Measurements from ENCODE around the gene LRP5. TPM values are rescaled to one million over a fixed set of nuclear protein-coding genes. Genes with fewer than 3 reads are reported as not detected.
"Not testable (repeated sequence)": the region's sequence is repeated elsewhere in the genome, so short reads cannot be mapped to it uniquely, and the experiment has no call there.

The LRP5 gene
- total RNA-seq, 1 experiment from 2014 or later = 32.8 TPM

DNA sequence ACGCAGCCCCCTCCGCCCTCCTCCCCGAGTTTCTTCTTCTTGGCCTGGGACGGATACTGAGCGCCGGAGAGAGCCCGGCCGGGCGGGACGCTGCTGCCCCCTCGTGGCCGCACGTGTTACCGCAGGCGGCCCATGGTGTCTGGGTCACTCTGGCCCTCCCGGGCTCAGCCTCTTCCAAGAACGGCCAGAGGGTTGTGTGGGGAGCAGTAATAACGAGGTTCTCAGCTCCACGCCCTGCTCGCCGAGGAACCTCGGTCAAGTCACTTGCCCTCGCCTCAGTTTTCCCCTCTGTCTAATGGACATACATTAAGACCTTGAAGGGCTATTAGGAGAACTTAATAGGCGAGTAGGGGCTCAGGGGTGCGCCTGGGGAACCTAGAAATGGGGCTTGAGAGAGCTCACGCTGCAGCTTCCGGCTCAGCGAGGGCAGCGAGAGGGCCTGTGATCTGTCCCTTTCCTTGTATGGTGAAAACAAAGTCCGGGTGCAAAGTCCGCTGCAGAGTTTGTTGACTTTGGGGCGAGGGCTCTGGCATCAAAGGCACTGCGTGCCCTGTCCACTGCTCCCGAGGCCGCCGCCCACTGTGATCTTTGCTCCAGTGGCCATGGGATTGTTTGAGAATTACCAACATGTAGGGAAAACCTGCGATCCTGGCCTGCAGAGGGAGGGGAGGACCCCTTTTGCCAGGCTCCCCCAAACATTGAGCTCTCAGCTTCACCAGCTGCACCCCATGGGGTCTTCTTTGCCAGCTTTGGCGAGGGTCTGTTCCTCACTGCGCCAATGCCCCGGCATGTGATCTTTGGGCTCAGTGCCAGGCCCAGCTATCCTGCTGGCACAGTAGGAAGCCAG is 14.4 kb upstream of the LRP5 start:
- Mint-ChIP-seq H3K36me3 (ENCODE audit: insufficient read depth, unreplicated experiment) (no peaks in the 10 kb centered on the region), H3K4me1 (ENCODE audit: insufficient read depth, unreplicated experiment) (peaks cover 13% of the 10 kb centered on the region), H3K9me3 (ENCODE audit: unreplicated experiment) (no peaks in the 10 kb centered on the region), H3K27me3 (ENCODE audit: insufficient read depth, unreplicated experiment) (no peaks in the 10 kb centered on the region), H3K27ac (ENCODE audit: low read depth, unreplicated experiment) (no peak overlapping the region), H3K4me3 (ENCODE audit: unreplicated experiment) (no peak overlapping the region)
- ChIA-PET CTCF (interaction anchor here (0.5 to 6.1 kb wide), 40 partner anchors 9 to 789 kb away, joined by 3 to 150 read pairs (median 4); partner anchors contain the start of gene C11orf24), POLR2A (interaction anchor here (0.7 to 2.8 kb wide), 5 partner anchors 10 to 40 kb away, joined by 3 to 18 read pairs (median 6); partner anchors contain the start of gene C11orf24)
- no TSS peak for BruUV-seq (replicated peaks)
- DNase-seq (ENCODE audit: unreplicated experiment) = peak; percentile 71
- intact Hi-C loops (cut with micrococcal nuclease) = loop anchor here (1.0 kb wide), 4 partner anchors 27 to 89 kb away; partner anchors contain the start of gene C11orf24
- TF ChIP-seq, protein P1, sequence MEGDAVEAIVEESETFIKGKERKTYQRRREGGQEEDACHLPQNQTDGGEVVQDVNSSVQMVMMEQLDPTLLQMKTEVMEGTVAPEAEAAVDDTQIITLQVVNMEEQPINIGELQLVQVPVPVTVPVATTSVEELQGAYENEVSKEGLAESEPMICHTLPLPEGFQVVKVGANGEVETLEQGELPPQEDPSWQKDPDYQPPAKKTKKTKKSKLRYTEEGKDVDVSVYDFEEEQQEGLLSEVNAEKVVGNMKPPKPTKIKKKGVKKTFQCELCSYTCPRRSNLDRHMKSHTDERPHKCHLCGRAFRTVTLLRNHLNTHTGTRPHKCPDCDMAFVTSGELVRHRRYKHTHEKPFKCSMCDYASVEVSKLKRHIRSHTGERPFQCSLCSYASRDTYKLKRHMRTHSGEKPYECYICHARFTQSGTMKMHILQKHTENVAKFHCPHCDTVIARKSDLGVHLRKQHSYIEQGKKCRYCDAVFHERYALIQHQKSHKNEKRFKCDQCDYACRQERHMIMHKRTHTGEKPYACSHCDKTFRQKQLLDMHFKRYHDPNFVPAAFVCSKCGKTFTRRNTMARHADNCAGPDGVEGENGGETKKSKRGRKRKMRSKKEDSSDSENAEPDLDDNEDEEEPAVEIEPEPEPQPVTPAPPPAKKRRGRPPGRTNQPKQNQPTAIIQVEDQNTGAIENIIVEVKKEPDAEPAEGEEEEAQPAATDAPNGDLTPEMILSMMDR (IDR thresholded peaks at IDR 0.05; ENCODE audit: unreplicated experiment) = peak; percentile 98

DNA sequence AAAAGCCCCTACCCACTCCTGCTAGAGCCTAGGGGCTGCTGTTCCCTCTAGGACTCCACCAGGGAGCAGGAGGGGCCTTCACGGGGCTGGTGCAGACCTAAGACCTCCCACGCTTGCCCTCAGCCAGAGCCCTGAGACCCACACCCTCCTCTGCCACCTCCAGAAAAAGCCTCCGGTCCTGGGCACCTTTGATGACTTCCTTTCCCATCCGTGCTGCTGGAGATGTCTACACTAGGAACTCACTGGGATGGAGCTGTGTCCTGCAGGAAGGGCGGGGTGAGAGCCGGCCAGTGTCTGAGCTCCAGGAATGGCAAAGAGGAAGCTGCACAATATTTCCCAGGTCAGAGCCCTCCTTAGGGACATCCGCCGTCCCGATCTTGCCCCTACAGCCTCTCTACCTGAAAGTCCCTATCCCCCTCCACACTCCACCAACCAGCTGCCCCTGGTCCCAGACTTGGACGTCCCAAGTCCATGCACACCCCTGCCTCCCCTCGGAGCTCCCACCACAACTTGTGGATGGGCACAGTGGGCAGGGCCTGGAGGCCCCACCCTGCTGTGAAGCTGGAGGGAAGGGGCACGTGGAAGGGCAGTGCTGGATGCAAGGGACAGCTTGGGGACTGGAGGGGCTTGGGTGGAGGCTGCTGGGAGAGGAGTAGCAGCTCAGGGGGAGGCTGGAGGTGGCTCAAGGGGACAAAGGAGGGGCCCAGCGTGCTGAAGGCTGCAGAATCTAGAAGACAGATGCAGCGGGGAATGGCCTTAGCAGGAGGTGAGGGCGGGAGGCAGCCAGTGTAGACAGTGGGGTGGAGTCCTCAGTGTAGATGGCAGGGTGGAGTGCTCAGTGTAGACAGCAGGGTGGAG is 13.5 kb upstream of the LRP5 start:
- no TSS peak for BruUV-seq (replicated peaks)
- H3K4me3 Mint-ChIP-seq (ENCODE audit: unreplicated experiment) = no peak overlapping the region
- H3K27ac Mint-ChIP-seq (ENCODE audit: low read depth, unreplicated experiment) = no peak overlapping the region

DNA sequence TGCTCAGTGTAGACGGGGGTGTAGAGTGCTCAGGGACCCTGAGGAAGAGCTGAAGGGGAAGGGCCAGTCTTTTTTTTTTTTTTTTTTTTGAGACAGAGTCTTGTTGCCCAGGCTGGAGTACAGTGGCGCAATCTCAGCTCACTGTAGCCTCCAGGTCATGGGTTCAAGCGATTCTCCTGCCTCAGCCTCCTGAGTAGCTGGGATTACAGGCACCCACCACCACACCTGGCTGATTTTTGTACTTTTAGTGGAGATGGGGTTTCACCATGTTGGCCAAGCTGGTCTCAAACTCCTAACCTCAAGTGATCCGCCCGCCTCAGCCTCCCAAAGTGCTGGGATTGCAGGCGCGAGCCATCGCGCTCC is 12.9 kb upstream of the LRP5 start:
- peaks cover 13% of the 10 kb centered on the region for H3K4me1 Mint-ChIP-seq (ENCODE audit: insufficient read depth, unreplicated experiment)
- POLR2A ChIA-PET = interaction anchor here (0.8 to 1.2 kb wide), 2 partner anchors 17 to 43 kb away, joined by 3 to 6 read pairs; no protein-coding TSS in a partner anchor

More for the DNA sequence above, 13.5 kb upstream of the LRP5 start:
- Mint-ChIP-seq H3K36me3 (ENCODE audit: insufficient read depth, unreplicated experiment) (no peaks in the 10 kb centered on the region), H3K27me3 (ENCODE audit: insufficient read depth, unreplicated experiment) (no peaks in the 10 kb centered on the region), H3K4me1 (ENCODE audit: insufficient read depth, unreplicated experiment) (peaks cover 13% of the 10 kb centered on the region), H3K9me3 (ENCODE audit: unreplicated experiment) (no peaks in the 10 kb centered on the region)
- POLR2A ChIA-PET = interaction anchor here (0.7 to 2.8 kb wide), 4 partner anchors 17 to 79 kb away, joined by 3 to 18 read pairs (median 4); partner anchors contain the start of gene C11orf24
- intact Hi-C loops (cut with micrococcal nuclease) = no loop called here
- DNase-seq (ENCODE audit: unreplicated experiment) = no peak
- TF ChIP-seq, protein P1 (IDR thresholded peaks at IDR 0.05; ENCODE audit: unreplicated experiment) = no peak
- CTCF ChIA-PET = interaction anchor here (0.5 to 6.1 kb wide), 35 partner anchors 8 to 1362 kb away, joined by 3 to 150 read pairs (median 4); partner anchors contain the start of gene C11orf24

DNA sequence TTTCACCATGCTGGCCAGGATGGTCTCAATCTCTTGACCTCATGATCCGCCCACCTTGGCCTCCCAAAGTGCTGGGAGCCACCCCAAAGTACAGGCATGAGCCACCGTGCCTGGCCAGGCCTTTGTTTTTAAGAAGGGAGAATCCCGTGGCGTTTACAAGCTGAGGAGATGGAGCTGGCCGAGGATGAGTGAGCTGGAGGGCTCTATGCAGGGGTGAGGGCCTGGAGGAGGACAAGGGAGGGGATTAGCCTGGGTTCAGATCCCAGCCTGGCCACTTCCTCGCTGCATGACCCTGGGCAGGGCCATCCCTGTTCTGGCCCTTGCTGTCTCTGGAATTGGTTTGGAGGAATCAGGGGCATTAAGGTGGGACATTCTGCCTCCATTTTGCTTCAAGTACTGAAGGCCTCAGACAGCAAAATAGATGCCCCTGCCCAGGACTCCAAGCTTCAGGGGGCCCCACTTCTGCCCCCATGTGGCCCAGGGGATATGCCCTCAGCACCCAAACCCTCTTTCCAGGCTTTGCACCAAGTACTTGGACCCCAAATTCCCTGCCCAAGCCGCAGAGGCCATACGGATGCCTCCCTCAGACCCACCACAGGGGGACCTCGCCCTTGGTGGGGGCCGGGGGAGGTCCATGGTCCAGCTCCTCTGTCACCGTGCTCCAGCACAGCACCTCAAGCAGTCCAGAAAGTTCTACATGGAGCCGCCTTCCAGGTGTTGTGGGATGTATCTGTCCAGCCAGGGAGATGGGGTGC is 12.1 kb upstream of the LRP5 start:
- Mint-ChIP-seq H3K4me1 (ENCODE audit: insufficient read depth, unreplicated experiment) (peaks cover 13% of the 10 kb centered on the region), H3K36me3 (ENCODE audit: insufficient read depth, unreplicated experiment) (no peaks in the 10 kb centered on the region), H3K9me3 (ENCODE audit: unreplicated experiment) (no peaks in the 10 kb centered on the region), H3K27me3 (ENCODE audit: insufficient read depth, unreplicated experiment) (no peaks in the 10 kb centered on the region), H3K27ac (ENCODE audit: low read depth, unreplicated experiment) (no peak overlapping the region), H3K4me3 (ENCODE audit: unreplicated experiment) (no peak overlapping the region)
- no peak for DNase-seq (ENCODE audit: unreplicated experiment)
- BruUV-seq (replicated peaks) = no TSS peak
- ChIA-PET CTCF (interaction anchor here (0.7 to 6.1 kb wide), 6 partner anchors 29 to 94 kb away, joined by 3 to 150 read pairs (median 5); partner anchors contain the start of gene C11orf24), POLR2A (no interaction called here)
- intact Hi-C loops (cut with micrococcal nuclease) = no loop called here
- TF ChIP-seq, protein P1 (IDR thresholded peaks at IDR 0.05; ENCODE audit: unreplicated experiment) = no peak

More for the DNA sequence above, 12.9 kb upstream of the LRP5 start:
- BruUV-seq (replicated peaks); DNase-seq (ENCODE audit: unreplicated experiment); H3K36me3 Mint-ChIP-seq (ENCODE audit: insufficient read depth, unreplicated experiment); H3K4me3 Mint-ChIP-seq (ENCODE audit: unreplicated experiment); H3K27ac Mint-ChIP-seq (ENCODE audit: low read depth, unreplicated experiment); intact Hi-C loops (cut with micrococcal nuclease); H3K27me3 Mint-ChIP-seq (ENCODE audit: insufficient read depth, unreplicated experiment); H3K9me3 Mint-ChIP-seq (ENCODE audit: unreplicated experiment): not testable (repeated sequence)
- CTCF ChIA-PET = interaction anchor here (0.7 to 6.1 kb wide), 11 partner anchors 11 to 168 kb away, joined by 3 to 150 read pairs (median 16); partner anchors contain the start of gene C11orf24

Measured in MCF 10A (cell line).